SK-N-SH (cell line): ENCODE data around the gene AFAP1. TPM values are rescaled to one million over a fixed set of nuclear protein-coding genes. Genes with fewer than 3 reads are reported as not detected.

Source experiments
- CTCF ChIA-PET: fragments of 300-600, 350-600 bp; formaldehyde crosslinking; extraction: SDS; loops from one replicate; lab custom pipeline; 2021; lab: Yijun Ruan, JAX
- POLR2A ChIA-PET: fragments of 350-600 bp; sonication (Branson Sonifier 250); formaldehyde crosslinking; extraction: SDS; loops from one replicate; lab custom pipeline; 2020; ENCODE audit warnings: antibody characterized with exemption, inconsistent platforms; lab: Yijun Ruan, JAX
- DNase-seq: peaks from one replicate; pipeline ENCODE4 v3.0.0; 2012
- H2AFZ ChIP-seq: fragments of 200-600 bp; sonication (generic); 2 replicates; pipeline ENCODE4 v1.8.1; 2016; ENCODE audit warnings: antibody characterized with exemption, mild to moderate bottlenecking, low read depth
- H3F3A ChIP-seq: fragments of 200-600 bp; sonication (generic); replicated peaks from 2 replicates; pipeline ENCODE3; 2016; ENCODE audit warnings: antibody characterized with exemption, mild to moderate bottlenecking; ENCODE audit not compliant: insufficient read depth
- H3K27ac ChIP-seq, 2 experiments: fragments of 200-500 bp in 1 of 2; fragments of 200-600 bp in 1 of 2; sonication (Bioruptor generic) in 1 of 2; sonication (generic), shearing (Covaris generic) in 1 of 2; 2 replicates each; pipeline versions ENCODE4 v1.5.1 to v1.6.1; 2014 to 2016; ENCODE audit warnings: low read depth in 2 of 2, inconsistent platforms in 1 of 2, low read length in 1 of 2, mild to moderate bottlenecking in 1 of 2, mixed read lengths in 1 of 2
- H3K27me3 ChIP-seq: fragments of 200-600 bp; sonication (generic), shearing (Covaris generic); 2 replicates; pipeline ENCODE4 v1.6.1; 2016; ENCODE audit warnings: mixed run types; ENCODE audit not compliant: insufficient read depth
- H3K36me3 ChIP-seq, 2 experiments: fragments of 200-500 bp in 1 of 2; fragments of 200-600 bp in 1 of 2; sonication (Bioruptor generic) in 1 of 2; sonication (generic) in 1 of 2; replicated peaks in 1 of 2; 2 replicates each; pipeline versions ENCODE3 to v1.5.1; 2014 to 2016; ENCODE audit warnings: low read length in 1 of 2, mild to moderate bottlenecking in 1 of 2; ENCODE audit not compliant: insufficient read depth in 2 of 2, control insufficient read depth in 1 of 2
- H3K4me1 ChIP-seq, 2 experiments: fragments of 200-500 bp in 1 of 2; fragments of 200-600 bp in 1 of 2; sonication (Bioruptor generic) in 1 of 2; sonication (generic), shearing (Covaris generic) in 1 of 2; 2 replicates each; pipeline versions ENCODE4 v1.5.1 to v1.6.1; 2014 to 2016; ENCODE audit warnings: low read depth in 1 of 2, low read length in 1 of 2, mixed run types in 1 of 2; ENCODE audit not compliant: insufficient read depth in 2 of 2, control insufficient read depth in 1 of 2
- H3K4me2 ChIP-seq: fragments of 200-600 bp; sonication (generic), shearing (Covaris generic); 2 replicates; pipeline ENCODE4 v1.6.1; 2017; ENCODE audit warnings: mixed run types
- H3K4me3 ChIP-seq, 2 experiments: fragments of 200-500 bp in 1 of 2; fragments of 200-600 bp in 1 of 2; sonication (Bioruptor generic) in 1 of 2; sonication (generic), shearing (Covaris generic) in 1 of 2; 2 replicates each; pipeline versions ENCODE4 v1.5.1 to v1.8.1; 2014 to 2016; ENCODE audit warnings: low read depth in 2 of 2, inconsistent platforms in 1 of 2, low read length in 1 of 2, mild to moderate bottlenecking in 1 of 2, mixed read lengths in 1 of 2, moderate library complexity in 1 of 2
- H3K79me2 ChIP-seq: fragments of 200-600 bp; sonication (generic); 2 replicates; pipeline ENCODE4 v1.8.1; 2017; ENCODE audit warnings: mild to moderate bottlenecking; ENCODE audit not compliant: insufficient read depth
- H3K9ac ChIP-seq: fragments of 200-600 bp; sonication (generic); 2 replicates; pipeline ENCODE4 v1.6.1; 2017; ENCODE audit warnings: mixed run types
- H3K9me2 ChIP-seq: fragments of 200-600 bp; sonication (generic); 2 replicates; pipeline ENCODE4 v1.6.1; 2017; ENCODE audit warnings: mixed run types
- H3K9me3 ChIP-seq: fragments of 200-600 bp; sonication (generic); 2 replicates; pipeline ENCODE4 v1.6.1; 2017; ENCODE audit warnings: mixed run types, mild to moderate bottlenecking, moderate library complexity
- H4K20me1 ChIP-seq: fragments of 200-600 bp; sonication (generic); 2 replicates; pipeline ENCODE4 v1.6.1; 2017; ENCODE audit warnings: mild to moderate bottlenecking, mixed run types; ENCODE audit not compliant: insufficient read depth
- CTCF ChIP-seq: fragments of 200-600 bp; sonication (generic); IDR thresholded peaks from 2 replicates; pipeline ENCODE4 v1.6.1; 2017; ENCODE audit warnings: antibody characterized with exemption, mild to moderate bottlenecking, moderate library complexity
- EP300 ChIP-seq, 2 experiments: IDR thresholded peaks; 2 replicates each; pipeline versions ENCODE4 v1.4.0 to v1.6.1; 2012; ENCODE audit warnings: borderline replicate concordance in 1 of 2, low read depth in 1 of 2, low read length in 1 of 2
- GATA2 ChIP-seq: sonication (generic); formaldehyde crosslinking; IDR thresholded peaks from 2 replicates; pipeline ENCODE4 v1.5.0; 2020; ENCODE audit warnings: mild to moderate bottlenecking, missing genetic modification reagents
- JUND ChIP-seq: IDR thresholded peaks from 2 replicates; pipeline ENCODE4 v1.4.0; 2012
- MAX ChIP-seq: IDR thresholded peaks from 2 replicates; pipeline ENCODE4 v1.4.0; 2012; ENCODE audit warnings: low read depth
- MXI1 ChIP-seq: IDR thresholded peaks from 2 replicates; pipeline ENCODE4 v1.6.1; 2012; ENCODE audit warnings: mild to moderate bottlenecking, low read depth, low read length, improper control_type of control experiment
- NFIC ChIP-seq: IDR thresholded peaks from 2 replicates; pipeline ENCODE4 v1.4.0; 2012; ENCODE audit warnings: borderline replicate concordance
- PBX3 ChIP-seq: IDR thresholded peaks from 2 replicates; pipeline ENCODE4; 2012
- POLR2AphosphoS5 ChIP-seq: IDR thresholded peaks from 2 replicates; pipeline ENCODE4 v1.6.1; 2012; ENCODE audit warnings: low read depth, low read length
- RAD21 ChIP-seq: IDR thresholded peaks from 2 replicates; pipeline ENCODE4 v1.6.1; 2012; ENCODE audit warnings: mild to moderate bottlenecking, low read length
- RCOR1 ChIP-seq: fragments of 150-350 bp; IDR thresholded peaks from 2 replicates; pipeline ENCODE4 v1.6.1; 2017; ENCODE audit warnings: antibody characterized with exemption, low read length
- RFX5 ChIP-seq: IDR thresholded peaks from 2 replicates; pipeline ENCODE4 v1.6.1; 2012; ENCODE audit warnings: mild to moderate bottlenecking, improper control_type of control experiment, low read length
- SIN3A ChIP-seq: IDR thresholded peaks from 2 replicates; pipeline ENCODE4 v1.6.1; 2012; ENCODE audit warnings: low read depth, mild to moderate bottlenecking, low read length, moderate library complexity, borderline replicate concordance
- TAF1 ChIP-seq: IDR thresholded peaks from 2 replicates; pipeline ENCODE4 v1.6.1; 2012; ENCODE audit warnings: low read depth, mild to moderate bottlenecking, low read length, moderate library complexity, borderline replicate concordance
- TCF12 ChIP-seq: IDR thresholded peaks from 2 replicates; pipeline ENCODE4 v1.4.0; 2012
- USF2 ChIP-seq: fragments of 150-350 bp; IDR thresholded peaks from 2 replicates; pipeline ENCODE4 v1.6.1; 2017; ENCODE audit warnings: antibody characterized with exemption, low read length, low read depth, borderline replicate concordance
- YY1 ChIP-seq: IDR thresholded peaks from 2 replicates; pipeline ENCODE4 v1.4.0; 2012; ENCODE audit warnings: low read depth, mild to moderate bottlenecking
- WGBS: methylation state at CpG from one replicate; pipeline ENCODE4 v1.1.6; 2017; ENCODE audit warnings: low lambda C conversion rate; 5-methylcytosine and 5-hydroxymethylcytosine counted together
- polyA plus RNA-seq, 3 experiments: library from polyadenylated mRNA; depleted of rRNA; stranded (reverse); fragments of >200 nt; gene quantifications; 2 replicates each; pipeline ENCODE4 v1.2.3, GENCODE V29; 2012

AFAP1 gene
- polyA plus RNA-seq, 1 of the 3 experiments (the other 2 are of a cell fraction) = 67.9 TPM

- no peak for TF ChIP-seq CTCF
- TF ChIP-seq TAF1 = no peak
- peak; percentile 98 for TF ChIP-seq PBX3
- peak in 1 of 2 experiments; percentile 90; a peak in 3 of 4 replicates for TF ChIP-seq EP300 (IDR thresholded peaks at IDR 0.05; ENCODE audit: borderline replicate concordance in 1 of 2, low read depth in 1 of 2, low read length in 1 of 2)
- peak; percentile 81 for TF ChIP-seq JUND
- TF ChIP-seq GATA2 (CRISPR knock-in tag) = no peak
- peak; percentile 77 for TF ChIP-seq MAX
- no peak for TF ChIP-seq RCOR1
- peak; percentile 63; the same call in 1 of the 2 replicates for TF ChIP-seq POLR2AphosphoS5
- TF ChIP-seq RAD21 = no peak
- TF ChIP-seq NFIC = peak; percentile 93
- TF ChIP-seq YY1 = no peak
- peak; percentile 90 for TF ChIP-seq TCF12
Measured at GRCh38 chr4:7960790-7961655, 21.4 kb upstream of the AFAP1 start (continued).

- DNase-seq = no peak
- Histone ChIP-seq H3K9ac (peak overlapping the region; percentile 0; the same call in 1 of the 2 replicates), H3K79me2 (peaks cover 2% of the 10 kb centered on the region; the same call in 1 of the 2 replicates), H3K4me3 (no peak overlapping the region)
- TF ChIP-seq MAX (no peak), RFX5 (no peak), SIN3A (no peak), YY1 (no peak), JUND (no peak), MXI1 (no peak), RAD21 (no peak), USF2 (no peak), CTCF (no peak), EP300 (IDR thresholded peaks at IDR 0.05; ENCODE audit: borderline replicate concordance in 1 of 2, low read depth in 1 of 2, low read length in 1 of 2) (no peak)
- TF ChIP-seq, all 33 proteins: peak for 0
- Histone ChIP-seq H3K9me2 (no peaks in the 10 kb centered on the region), H3F3A (peaks cover 26% of the 10 kb centered on the region), H3K27me3 (no peaks in the 10 kb centered on the region), H3K4me2 (peak overlapping the region; percentile 57; the same call in 1 of the 2 replicates), H3K36me3 (no peaks in the 10 kb centered on the region), H2AFZ (no peak overlapping the region), H3K27ac (peak overlapping the region; percentile 51 to 92), H4K20me1 (no peaks in the 10 kb centered on the region), H3K4me1 (peaks cover 16 to 48% of the 10 kb centered on the region in 2 experiments; a peak in 3 of 4 replicates), H3K9me3 (no peaks in the 10 kb centered on the region)
- 88% methylated on average over 6 of the region's 11 CpGs for WGBS
- ChIA-PET CTCF (interaction anchor here (0.9 to 1.9 kb wide), 3 partner anchors 12 to 30 kb away, joined by 3 to 6 read pairs (median 3); no protein-coding TSS in a partner anchor), POLR2A (no interaction called here)
Measured at GRCh38 chr4:7960017-7960789, 20.5 kb upstream of the AFAP1 start.
